H1 (cell line): ENCODE data around the gene INSIG1. TPM values are rescaled to one million over a fixed set of nuclear protein-coding genes. Genes with fewer than 3 reads are reported as not detected.

ENCODE experiments used
- CTCF ChIA-PET: fragments of 300-600 bp; sonication (Branson Sonifier 250); formaldehyde crosslinking; loops from one replicate; lab custom pipeline; 2021; ENCODE audit not compliant: partially characterized antibody; lab: Charles Lee
- POLR2A ChIA-PET: fragments of 300-600 bp; sonication (Branson Sonifier 250); formaldehyde crosslinking; loops from one replicate; lab custom pipeline; 2021; ENCODE audit warnings: inconsistent platforms; ENCODE audit not compliant: partially characterized antibody; lab: Charles Lee
- DNase-seq, 2 experiments: peaks; one replicate each; pipeline versions ENCODE4 v3.0.0 to v3.0.0-alpha.2; 2010 to 2022; ENCODE audit warnings: low spot score in 2 of 2, low read depth in 1 of 2, mixed read lengths in 1 of 2
- FAIRE-seq: peaks from 2 replicates; lab custom pipeline; 2011; peaks lifted over from hg19 to GRCh38; lab: Jason Lieb, UNC
- H2AFZ ChIP-seq: 2 replicates; pipeline ENCODE4 v1.8.1; 2012; ENCODE audit warnings: low read length, inconsistent platforms
- H2AK5ac ChIP-seq: 2 replicates; pipeline ENCODE4 v1.6.1; 2013; ENCODE audit warnings: low read depth, low read length
- H2BK120ac ChIP-seq: replicated peaks from 2 replicates; pipeline ENCODE3; 2013; ENCODE audit warnings: low read depth, low read length, inconsistent platforms
- H2BK12ac ChIP-seq: 2 replicates; pipeline ENCODE4 v1.6.1; 2013; ENCODE audit warnings: low read depth, low read length
- H2BK15ac ChIP-seq: 2 replicates; pipeline ENCODE4 v1.6.1; 2013; ENCODE audit warnings: low read length
- H2BK20ac ChIP-seq: 2 replicates; pipeline ENCODE4 v1.6.1; 2013; ENCODE audit warnings: low read length
- H2BK5ac ChIP-seq: 2 replicates; pipeline ENCODE4 v1.6.1; 2013; ENCODE audit warnings: low read depth, low read length
- H3K14ac ChIP-seq: 2 replicates; pipeline ENCODE4 v1.6.1; 2013; ENCODE audit warnings: inconsistent platforms; ENCODE audit not compliant: insufficient read length
- H3K18ac ChIP-seq: 2 replicates; pipeline ENCODE4 v1.6.1; 2013; ENCODE audit warnings: low read length; ENCODE audit errors: extremely low read depth
- H3K23ac ChIP-seq: 2 replicates; pipeline ENCODE4 v1.6.1; 2013; ENCODE audit warnings: inconsistent platforms; ENCODE audit not compliant: insufficient read length
- H3K23me2 ChIP-seq: 2 replicates; pipeline ENCODE4 v1.6.1; 2013; ENCODE audit warnings: low read depth, low read length
- H3K27ac ChIP-seq: 2 replicates; pipeline ENCODE4 v1.6.1; 2011; ENCODE audit warnings: low read depth, low read length, inconsistent platforms
- H3K27me3 ChIP-seq, 4 experiments: replicated peaks in 1 of 4; 1 replicate in 1 of 4; 2 replicates in 3 of 4; pipeline versions ENCODE4 v1.6.1 to v1.8.1; 2011 to 2013; ENCODE audit warnings: low read length in 3 of 4, mild to moderate bottlenecking in 3 of 4, inconsistent platforms in 2 of 4, mixed read lengths in 2 of 4, moderate library complexity in 1 of 4; ENCODE audit not compliant: control insufficient read depth in 3 of 4, insufficient read depth in 3 of 4; ENCODE audit errors: extremely low read depth in 1 of 4
- H3K36me3 ChIP-seq, 4 experiments: 2 replicates each; pipeline versions ENCODE4 v1.6.1 to v1.8.1; 2011 to 2013; ENCODE audit warnings: mild to moderate bottlenecking in 4 of 4, low read length in 3 of 4, moderate library complexity in 2 of 4, control low read depth in 1 of 4, inconsistent platforms in 1 of 4; ENCODE audit not compliant: insufficient read depth in 4 of 4, control insufficient read depth in 2 of 4
- H3K4ac ChIP-seq: replicated peaks from 2 replicates; pipeline ENCODE3; 2013; ENCODE audit warnings: low read length, low read depth, mixed read lengths, inconsistent platforms; ENCODE audit not compliant: insufficient read length
- H3K4me1 ChIP-seq, 4 experiments: replicated peaks in 1 of 4; 1 replicate in 1 of 4; 2 replicates in 3 of 4; pipeline versions ENCODE4 v1.6.1 to v1.8.1; 2011 to 2013; ENCODE audit warnings: low read length in 3 of 4, inconsistent platforms in 2 of 4, mixed read lengths in 1 of 4; ENCODE audit not compliant: insufficient read depth in 4 of 4, control insufficient read depth in 3 of 4
- H3K4me2 ChIP-seq, 2 experiments: 2 replicates each; pipeline versions ENCODE4 v1.6.1 to v1.8.1; 2011 to 2013; ENCODE audit warnings: low read depth in 2 of 2, low read length in 2 of 2, control low read depth in 1 of 2, inconsistent platforms in 1 of 2, mild to moderate bottlenecking in 1 of 2; ENCODE audit not compliant: insufficient read depth in 1 of 2
- H3K4me3 ChIP-seq, 4 experiments: fragments of 200-600, 300-600 bp in 1 of 4; sonication (generic), shearing (Covaris generic), sonication (Bioruptor Twin) in 1 of 4; 2 replicates each; pipeline versions ENCODE4 v1.5.1 to v1.8.1; 2011 to 2016; ENCODE audit warnings: low read length in 4 of 4, low read depth in 3 of 4, control low read depth in 2 of 4, inconsistent platforms in 2 of 4, mild to moderate bottlenecking in 2 of 4, mixed read lengths in 1 of 4, moderate library complexity in 1 of 4; ENCODE audit not compliant: insufficient read depth in 2 of 4; ENCODE audit errors: extremely low read depth in 1 of 4
- H3K56ac ChIP-seq: replicated peaks from 2 replicates; pipeline ENCODE3; 2013; ENCODE audit warnings: low read depth, mild to moderate bottlenecking, mixed read lengths, low read length, inconsistent platforms; ENCODE audit not compliant: insufficient read length
- H3K79me1 ChIP-seq: 2 replicates; pipeline ENCODE4 v1.6.1; 2013; ENCODE audit warnings: low read depth, low read length, control low read depth
- H3K79me2 ChIP-seq, 2 experiments: 2 replicates each; pipeline versions ENCODE4 v1.6.1 to v1.8.1; 2012 to 2013; ENCODE audit warnings: low read length in 2 of 2, mild to moderate bottlenecking in 2 of 2, inconsistent platforms in 1 of 2; ENCODE audit not compliant: insufficient read depth in 2 of 2, control insufficient read depth in 1 of 2
- H3K9ac ChIP-seq, 4 experiments: replicated peaks in 1 of 4; 1 replicate in 1 of 4; 2 replicates in 3 of 4; pipeline versions ENCODE4 v1.6.1 to v1.8.1; 2011 to 2013; ENCODE audit warnings: low read depth in 3 of 4, low read length in 3 of 4, control low read depth in 2 of 4, mild to moderate bottlenecking in 2 of 4, moderate library complexity in 2 of 4, inconsistent platforms in 1 of 4; ENCODE audit errors: extremely low read depth in 1 of 4
- H3K9me3 ChIP-seq, 2 experiments: 2 replicates each; pipeline versions ENCODE4 v1.6.1 to v1.8.1; 2012 to 2013; ENCODE audit warnings: mild to moderate bottlenecking in 2 of 2, moderate library complexity in 2 of 2, control low read depth in 1 of 2, inconsistent platforms in 1 of 2, low read depth in 1 of 2, low read length in 1 of 2, mixed read lengths in 1 of 2; ENCODE audit not compliant: insufficient read depth in 2 of 2
- H4K20me1 ChIP-seq, 2 experiments: replicated peaks in 1 of 2; 2 replicates each; pipeline versions ENCODE3 to v1.8.1; 2011 to 2013; ENCODE audit warnings: inconsistent platforms in 2 of 2, low read length in 2 of 2, mild to moderate bottlenecking in 1 of 2; ENCODE audit not compliant: insufficient read depth in 2 of 2, control insufficient read depth in 1 of 2
- H4K5ac ChIP-seq: 2 replicates; pipeline ENCODE4 v1.6.1; 2013; ENCODE audit warnings: low read length, low read depth, mixed read lengths, inconsistent platforms; ENCODE audit not compliant: insufficient read length
- H4K8ac ChIP-seq: 2 replicates; pipeline ENCODE4 v1.8.0; 2013; ENCODE audit warnings: mild to moderate bottlenecking, moderate library complexity, low read length, inconsistent platforms; ENCODE audit not compliant: insufficient read depth; ENCODE audit errors: extremely low read depth
- H4K91ac ChIP-seq: replicated peaks from 2 replicates; pipeline ENCODE3; 2013; ENCODE audit warnings: low read length, mixed read lengths, inconsistent platforms; ENCODE audit not compliant: insufficient read length
- BCL11A ChIP-seq, 2 experiments: IDR thresholded peaks; one replicate each; pipeline ENCODE4 v1.6.1; 2011; ENCODE audit warnings: low read depth in 2 of 2, low read length in 2 of 2, mild to moderate bottlenecking in 2 of 2
- NRF1 ChIP-seq: IDR thresholded peaks from 2 replicates; pipeline ENCODE4 v1.6.1; 2011; ENCODE audit warnings: mild to moderate bottlenecking, low read depth, low read length, improper control_type of control experiment
- POLR2A ChIP-seq, 2 experiments: IDR thresholded peaks; 1 replicate in 1 of 2; 2 replicates in 1 of 2; pipeline ENCODE4 v1.6.1; 2011; ENCODE audit warnings: low read depth in 2 of 2, low read length in 2 of 2, mild to moderate bottlenecking in 2 of 2; ENCODE audit errors: control extremely low read depth in 1 of 2
- RNF2 ChIP-seq: fragments of 200-900, 300-1000 bp; sonication (generic); IDR thresholded peaks from 2 replicates; pipeline ENCODE4 v1.7.1; 2016; ENCODE audit warnings: borderline replicate concordance, low read depth, mild to moderate bottlenecking, antibody characterized with exemption, low read length; ENCODE audit not compliant: poor library complexity, severe bottlenecking; ENCODE audit errors: missing control alignments
- SRF ChIP-seq: IDR thresholded peaks from 2 replicates; pipeline ENCODE4 v1.6.1; 2011; ENCODE audit warnings: mild to moderate bottlenecking, low read depth, low read length, moderate library complexity
- SUZ12 ChIP-seq: fragments of 200-600 bp; sonication (generic); IDR thresholded peaks from 2 replicates; pipeline ENCODE4 v1.6.1; 2012; ENCODE audit warnings: mild to moderate bottlenecking, inconsistent platforms, low read length, moderate library complexity, mixed read lengths
- USF2 ChIP-seq: IDR thresholded peaks from 2 replicates; pipeline ENCODE4 v1.6.1; 2011; ENCODE audit warnings: low read length, improper control_type of control experiment
- WGBS, 2 experiments: shearing (Covaris generic) in 1 of 2; methylation state at CpG; one replicate each; pipeline versions ENCODE4 v1.1.6 to v1.1.7; 2013 to 2015; ENCODE audit warnings: low lambda C conversion rate in 2 of 2, mixed read lengths in 2 of 2, inconsistent platforms in 1 of 2, low coverage in 1 of 2, missing lambda C conversion rate in 1 of 2; ENCODE audit not compliant: insufficient replicate concordance in 2 of 2, insufficient coverage in 1 of 2, insufficient read length in 1 of 2; ENCODE audit errors: extremely low coverage in 1 of 2, missing lambda C conversion rate in 1 of 2; 5-methylcytosine and 5-hydroxymethylcytosine counted together
- polyA plus RNA-seq, 7 experiments: library from polyadenylated mRNA; depleted of rRNA in 3 of 7; stranded (reverse) in 5 of 7; unstranded in 2 of 7; fragments of >200 nt in 5 of 7; fragments of 200-250 nt in 2 of 7; gene quantifications; 1 replicate in 5 of 7; 2 replicates in 1 of 7; 4 replicates in 1 of 7; pipeline versions ENCODE4 v1.2.1 to v1.2.3, GENCODE V29; 2011 to 2013; ENCODE audit warnings: missing spikeins in 2 of 7, mixed read lengths in 2 of 7
- total RNA-seq: library from RNA; stranded (reverse); fragmentation: NEBNext Ultra II Directional; extraction: Animal tissue kit (Norgen Biotek cat#: 25700); gene quantifications from 2 replicates; pipeline ENCODE4 v1.2.1, GENCODE V29; 2021
- TF ChIP-seq, protein P1 (sequence below), 3 experiments: IDR thresholded peaks; 1 replicate in 2 of 3; 2 replicates in 1 of 3; pipeline versions ENCODE4 v1.5.1 to v1.6.1; 2011; ENCODE audit warnings: low read length in 3 of 3, mild to moderate bottlenecking in 3 of 3, inconsistent platforms in 2 of 3, low read depth in 1 of 3, moderate library complexity in 1 of 3; ENCODE audit not compliant: insufficient read depth in 1 of 3; ENCODE audit errors: control extremely low read depth in 1 of 3

Gene INSIG1
- total and polyA plus RNA-seq, 2 of the 8 experiments (the other 6 are each of a cell fraction or from before 2014, with no cell fraction given), result 40.0 to 58.4 TPM

- POLR2A ChIA-PET, result no interaction called here
- Histone ChIP-seq H3K79me1 (no peaks in the 10 kb centered on the region), H3K27me3 (no peaks in the 10 kb centered on the region; a peak in 1 of 7 replicates), H2BK20ac (no peak overlapping the region), H3K14ac (no peak overlapping the region), H4K91ac (no peak overlapping the region), H4K5ac (no peak overlapping the region), H4K8ac (no peak overlapping the region), H2BK5ac (no peak overlapping the region), H3K36me3 (no peaks in the 10 kb centered on the region), H3K23me2 (no peaks in the 10 kb centered on the region), H3K4me2 (no peak overlapping the region), H2BK120ac (no peak overlapping the region), H3K18ac (no peak overlapping the region), H3K79me2 (no peaks in the 10 kb centered on the region), H4K20me1 (no peaks in the 10 kb centered on the region), H3K9me3 (no peaks in the 10 kb centered on the region), H2AFZ (no peak overlapping the region), H3K9ac (no peak overlapping the region), H3K27ac (no peak overlapping the region), H3K56ac (no peak overlapping the region), H3K4ac (no peak overlapping the region), H3K4me3 (no peak overlapping the region), H2BK12ac (no peak overlapping the region), H2AK5ac (no peak overlapping the region), H3K4me1 (peaks cover 0 to 6% (median 0%) of the 10 kb centered on the region in 4 experiments; a peak in 1 of 7 replicates), H2BK15ac (no peak overlapping the region), H3K23ac (no peak overlapping the region)
- CTCF ChIA-PET, result interaction anchor here (0.8 to 2.0 kb wide), 3 partner anchors 41 to 194 kb away, joined by 3 to 6 read pairs (median 3); no protein-coding TSS in a partner anchor
- no peak for DNase-seq
- no peak for FAIRE-seq
- 87% methylated on average over 4 of the region's 4 CpGs; no CpG with 5 or more reads in 1 of the 2 experiments for WGBS, 2 experiments
- TF ChIP-seq USF2 (no peak), POLR2A (IDR thresholded peaks at IDR 0.05; ENCODE audit: control extremely low read depth in 1 of 2, low read depth in 2 of 2, low read length in 2 of 2) (no peak), SRF (no peak), BCL11A (IDR thresholded peaks at IDR 0.05; ENCODE audit: low read depth in 2 of 2, low read length in 2 of 2) (no peak), RNF2 (no peak), NRF1 (no peak), SUZ12 (no peak)
- TF ChIP-seq, protein P1, sequence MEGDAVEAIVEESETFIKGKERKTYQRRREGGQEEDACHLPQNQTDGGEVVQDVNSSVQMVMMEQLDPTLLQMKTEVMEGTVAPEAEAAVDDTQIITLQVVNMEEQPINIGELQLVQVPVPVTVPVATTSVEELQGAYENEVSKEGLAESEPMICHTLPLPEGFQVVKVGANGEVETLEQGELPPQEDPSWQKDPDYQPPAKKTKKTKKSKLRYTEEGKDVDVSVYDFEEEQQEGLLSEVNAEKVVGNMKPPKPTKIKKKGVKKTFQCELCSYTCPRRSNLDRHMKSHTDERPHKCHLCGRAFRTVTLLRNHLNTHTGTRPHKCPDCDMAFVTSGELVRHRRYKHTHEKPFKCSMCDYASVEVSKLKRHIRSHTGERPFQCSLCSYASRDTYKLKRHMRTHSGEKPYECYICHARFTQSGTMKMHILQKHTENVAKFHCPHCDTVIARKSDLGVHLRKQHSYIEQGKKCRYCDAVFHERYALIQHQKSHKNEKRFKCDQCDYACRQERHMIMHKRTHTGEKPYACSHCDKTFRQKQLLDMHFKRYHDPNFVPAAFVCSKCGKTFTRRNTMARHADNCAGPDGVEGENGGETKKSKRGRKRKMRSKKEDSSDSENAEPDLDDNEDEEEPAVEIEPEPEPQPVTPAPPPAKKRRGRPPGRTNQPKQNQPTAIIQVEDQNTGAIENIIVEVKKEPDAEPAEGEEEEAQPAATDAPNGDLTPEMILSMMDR (IDR thresholded peaks at IDR 0.05; ENCODE audit: control extremely low read depth in 1 of 3, insufficient read depth in 1 of 3, low read depth in 1 of 3, low read length in 3 of 3), result no peak
Observed at GRCh38 chr7:155274633-155275355, 22.9 kb upstream of the INSIG1 start.
